SKM-1 (cell line): ENCODE measurements around the gene EBF4.

ENCODE experiments used
- DNase-seq: peaks from one replicate; lab custom pipeline; 2025; ENCODE audit not compliant: unreplicated experiment; lab: John Stamatoyannopoulos, UW

Gene EBF4

DNA sequence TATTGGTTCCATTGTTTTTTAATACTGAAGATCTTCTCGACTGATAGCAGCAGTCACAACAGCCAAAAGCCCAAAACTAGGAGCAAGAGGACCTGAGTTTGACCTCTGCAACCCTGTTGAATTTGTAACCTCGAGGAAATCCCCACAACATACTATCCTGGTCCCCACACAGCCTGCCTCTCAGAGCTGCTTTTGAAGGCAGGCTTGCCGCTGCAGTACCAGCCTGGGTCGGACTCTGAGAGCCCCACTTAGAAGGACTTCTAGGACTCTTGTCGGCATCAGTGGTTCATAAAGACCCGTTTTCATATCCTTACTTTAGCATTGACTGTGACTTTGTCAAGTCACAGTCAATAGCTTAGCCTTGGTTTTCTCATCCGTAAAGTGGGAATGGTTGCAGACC lies 49.3 kb downstream of the EBF4 start:
- DNase-seq: no peak

- DNase-seq: no peak
Measured at GRCh38 chr20:2742431-2742830, 49.9 kb downstream of the EBF4 start.

DNA sequence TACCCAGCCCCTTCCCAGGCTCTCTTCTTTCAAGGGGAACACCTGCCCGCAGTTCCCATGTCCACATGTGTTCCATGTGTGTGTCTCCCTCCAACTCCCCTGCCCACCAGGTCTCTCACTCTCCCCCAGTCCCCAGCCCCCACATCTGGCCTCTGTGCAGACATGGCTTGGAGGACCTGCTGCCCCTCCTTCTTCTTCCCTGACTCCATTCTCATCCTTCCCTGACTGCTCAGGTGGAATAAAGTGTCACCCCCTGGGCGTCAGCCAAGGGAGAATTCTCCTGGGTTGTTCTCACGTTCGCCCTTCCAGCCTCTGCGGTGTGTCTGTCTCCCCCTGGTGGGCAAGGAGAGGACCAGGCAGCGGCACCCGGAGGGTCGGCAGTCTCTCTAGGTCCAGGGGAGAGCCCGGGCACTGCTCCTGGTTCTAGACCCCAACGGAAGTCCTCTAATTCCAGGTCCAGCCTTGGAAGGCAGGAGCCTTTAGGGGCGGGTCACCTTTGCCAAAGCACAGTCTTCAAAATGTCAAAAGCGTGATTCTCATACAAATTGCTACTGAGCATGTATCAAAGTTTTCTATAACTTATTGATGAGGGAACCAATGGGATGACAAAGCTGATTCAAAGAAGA lies 50.5 kb downstream of the EBF4 start:
- peak; percentile 18 for DNase-seq

- DNase-seq: no peak
Measured at GRCh38 chr20:2745060-2745910, 52.7 kb downstream of the EBF4 start.

DNA sequence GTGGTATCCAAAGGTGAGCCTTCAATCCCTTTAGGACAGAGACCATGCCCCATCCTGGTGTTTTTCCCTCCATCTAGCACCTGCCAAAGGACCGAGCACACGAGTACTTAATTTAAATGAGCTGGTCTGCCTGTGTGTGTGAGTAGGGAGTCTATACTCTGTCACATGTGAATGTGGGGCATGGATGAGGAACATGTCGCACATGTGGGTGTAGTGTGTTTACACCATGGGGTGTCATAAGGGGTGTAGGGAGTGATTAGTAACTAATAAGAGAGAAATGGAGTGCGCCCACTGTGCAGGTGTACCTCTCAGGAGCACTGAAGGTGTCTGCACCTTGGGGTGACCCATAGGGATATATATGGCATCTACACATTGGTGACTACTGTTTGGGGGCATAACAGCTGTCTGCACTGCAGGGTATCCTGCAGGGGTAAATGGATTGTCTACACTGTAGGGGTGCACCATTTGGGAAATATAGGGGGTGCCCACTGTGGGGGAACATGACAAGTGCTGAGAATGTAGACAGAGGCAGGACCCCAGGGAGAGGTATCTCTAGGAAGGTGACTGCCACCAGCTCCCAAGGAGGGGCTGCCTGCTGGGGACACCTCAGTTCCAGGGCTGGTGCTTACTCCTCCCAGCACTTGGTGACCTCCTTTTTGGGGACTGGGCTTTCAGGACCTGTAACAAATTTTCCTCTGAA lies 53.5 kb downstream of the EBF4 start:
- DNase-seq: no peak

DNA sequence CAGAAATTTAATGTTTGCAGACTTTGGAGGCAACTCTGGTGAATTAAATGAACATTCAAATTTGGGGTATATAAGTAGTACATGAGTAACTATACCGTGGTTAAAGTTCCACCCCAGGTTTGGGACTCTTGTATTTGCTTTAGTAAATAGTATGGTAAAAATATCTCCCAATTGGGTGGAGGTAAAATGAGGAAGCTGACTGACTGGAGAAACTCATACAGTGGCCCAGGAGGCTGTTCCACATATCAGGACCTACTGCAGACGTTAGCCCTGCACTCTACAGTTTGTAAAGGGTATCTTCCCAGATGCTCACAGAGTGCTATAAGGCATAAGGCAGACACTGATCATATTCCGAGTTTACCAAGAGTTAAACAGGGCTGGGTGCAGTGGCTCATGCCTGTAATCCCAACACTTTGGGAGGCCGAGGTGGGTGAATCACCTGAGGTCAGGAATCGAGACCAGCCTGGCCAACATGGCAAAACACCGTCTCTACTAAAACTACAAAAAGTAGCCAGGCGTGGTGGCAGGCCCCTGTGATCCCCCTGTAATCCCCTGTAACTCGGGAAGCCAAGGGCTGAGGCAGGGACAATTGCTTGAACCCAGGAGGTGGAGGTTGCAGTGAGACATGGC lies 54.2 kb downstream of the EBF4 start:
- DNase-seq: no peak

- DNase-seq: no peak
Measured at GRCh38 chr20:2747676-2748235, 55.2 kb downstream of the EBF4 start.

DNA sequence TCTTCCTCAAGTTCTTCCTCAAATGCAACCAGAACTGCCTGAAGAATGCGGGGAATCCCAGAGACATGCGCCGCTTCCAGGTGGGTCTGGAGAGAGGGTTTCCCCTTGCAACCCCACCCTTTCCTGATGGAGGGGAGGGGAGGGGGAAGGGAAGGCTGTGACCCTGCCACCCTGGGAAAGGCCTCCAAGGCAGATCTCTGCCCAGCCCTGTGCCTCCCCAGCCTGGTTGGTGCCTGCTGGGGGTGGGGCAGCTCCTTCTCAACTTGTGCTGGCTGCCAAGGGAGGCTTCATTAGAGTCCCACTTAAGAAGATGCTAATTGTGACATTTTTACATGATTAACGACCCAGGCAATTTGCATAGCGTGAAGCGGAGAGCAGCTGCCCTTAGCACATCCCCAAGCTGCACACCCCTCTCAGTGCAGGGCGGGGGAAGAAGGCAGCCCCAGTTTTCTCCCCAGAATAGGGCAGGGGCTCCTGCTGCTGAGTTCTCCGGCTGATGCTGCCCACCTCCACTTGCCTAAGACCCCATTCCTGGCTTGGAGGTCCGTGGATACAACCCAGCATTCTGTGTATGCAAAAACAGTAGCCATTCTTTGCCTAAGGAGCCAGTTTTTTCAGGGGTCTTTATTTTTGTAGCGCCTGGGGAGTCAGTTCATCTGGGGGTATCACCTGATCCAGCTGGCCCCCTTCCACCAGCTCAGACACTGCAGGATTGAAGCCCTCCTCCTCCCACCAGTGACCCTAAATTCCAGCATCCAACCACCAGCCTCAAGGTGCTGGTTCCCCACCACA lies 56.2 kb downstream of the EBF4 start:
- no peak for DNase-seq

DNA sequence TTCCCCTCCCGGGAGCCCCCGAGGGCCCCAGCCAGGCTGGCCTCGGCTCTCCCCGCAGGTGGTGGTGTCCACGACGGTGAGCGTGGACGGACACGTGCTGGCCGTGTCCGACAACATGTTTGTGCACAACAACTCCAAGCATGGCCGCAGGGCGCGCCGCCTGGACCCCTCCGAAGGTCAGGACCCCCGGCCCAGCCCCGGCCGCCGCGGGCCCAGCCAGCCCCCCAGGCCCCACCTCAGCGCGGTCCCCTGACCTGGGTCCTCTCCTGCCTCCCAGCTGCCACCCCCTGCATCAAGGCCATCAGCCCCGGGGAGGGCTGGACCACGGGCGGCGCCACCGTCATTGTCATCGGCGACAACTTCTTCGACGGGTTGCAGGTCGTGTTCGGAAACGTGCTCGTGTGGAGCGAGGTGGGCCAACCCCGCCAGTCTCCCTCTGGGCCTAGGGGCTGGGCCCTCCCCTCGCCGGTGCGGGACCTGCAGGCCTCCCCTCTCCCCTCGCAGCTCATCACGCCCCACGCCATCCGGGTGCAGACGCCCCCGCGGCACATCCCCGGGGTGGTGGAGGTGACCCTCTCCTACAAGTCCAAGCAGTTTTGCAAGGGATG lies 56.9 kb downstream of the EBF4 start:
- no peak for DNase-seq

- DNase-seq: no peak
Measured at GRCh38 chr20:2749951-2750490, 57.4 kb downstream of the EBF4 start.

DNA sequence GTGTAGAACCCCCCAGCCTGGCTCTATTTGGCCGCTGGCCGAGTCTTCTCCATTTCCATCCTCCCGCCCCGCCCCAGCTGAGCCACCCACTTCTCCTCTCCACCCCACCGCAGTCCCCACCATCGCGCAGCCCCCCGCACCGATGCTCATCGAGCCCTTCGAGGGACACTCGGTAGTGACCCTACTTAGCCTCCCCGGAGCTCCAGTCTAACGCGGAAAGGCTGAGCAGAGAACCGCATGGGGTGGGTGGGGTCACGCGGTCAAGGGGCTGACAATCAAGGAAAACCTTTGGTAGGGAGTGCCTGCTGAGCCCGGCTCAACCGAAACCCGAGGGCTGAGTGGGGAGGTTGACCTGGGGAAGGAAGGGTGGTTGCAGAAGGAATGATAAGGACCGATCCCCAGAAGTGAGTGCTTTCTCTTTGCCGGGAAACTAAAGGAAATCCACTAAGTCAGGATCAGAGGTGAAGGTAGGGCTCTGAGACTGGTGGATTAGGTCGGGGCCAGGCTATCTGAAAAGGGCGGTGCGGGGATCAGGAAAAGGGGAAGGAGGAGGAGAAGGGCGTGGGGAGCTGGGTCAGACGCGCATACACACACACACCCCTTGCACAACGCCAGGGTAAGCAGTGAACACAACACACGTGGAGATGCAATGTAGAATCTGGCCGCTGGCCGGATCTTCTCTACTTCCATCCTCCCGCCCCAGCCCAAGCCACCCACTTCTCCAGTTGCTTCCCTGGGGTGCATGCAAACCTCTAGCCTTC lies 58.1 kb downstream of the EBF4 start:
- DNase-seq: peak; percentile 32

GRCh38 chr20:2751347-2751877 lies 58.8 kb downstream of the EBF4 start:
- DNase-seq: no peak

DNA sequence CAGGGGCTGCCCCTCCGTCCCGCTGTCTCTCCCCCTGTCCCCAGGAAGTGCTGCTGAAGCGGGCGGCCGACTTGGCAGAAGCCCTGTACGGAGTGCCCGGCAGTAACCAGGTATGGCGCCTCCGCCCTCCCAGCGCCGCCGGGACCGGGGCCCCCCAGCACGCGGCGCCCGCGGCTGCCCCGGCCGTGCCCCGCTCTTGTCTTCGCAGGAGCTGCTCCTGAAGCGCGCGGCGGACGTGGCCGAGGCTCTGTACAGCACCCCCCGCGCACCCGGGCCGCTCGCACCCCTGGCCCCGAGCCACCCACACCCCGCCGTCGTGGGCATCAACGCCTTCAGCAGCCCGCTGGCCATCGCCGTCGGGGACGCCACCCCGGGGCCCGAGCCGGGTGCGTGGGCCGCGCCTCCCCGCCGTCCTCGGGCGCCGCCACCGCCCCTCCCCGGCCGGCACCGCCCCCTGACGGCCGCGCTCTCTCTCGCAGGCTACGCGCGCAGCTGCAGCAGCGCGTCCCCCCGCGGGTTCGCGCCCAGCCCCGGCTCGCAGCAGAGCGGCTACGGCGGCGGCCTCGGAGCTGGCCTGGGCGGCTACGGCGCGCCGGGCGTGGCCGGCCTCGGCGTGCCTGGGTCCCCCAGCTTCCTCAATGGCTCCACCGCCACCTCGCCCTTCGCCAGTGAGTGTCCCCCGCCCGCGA lies 59.4 kb downstream of the EBF4 start:
- DNase-seq: no peak

DNA sequence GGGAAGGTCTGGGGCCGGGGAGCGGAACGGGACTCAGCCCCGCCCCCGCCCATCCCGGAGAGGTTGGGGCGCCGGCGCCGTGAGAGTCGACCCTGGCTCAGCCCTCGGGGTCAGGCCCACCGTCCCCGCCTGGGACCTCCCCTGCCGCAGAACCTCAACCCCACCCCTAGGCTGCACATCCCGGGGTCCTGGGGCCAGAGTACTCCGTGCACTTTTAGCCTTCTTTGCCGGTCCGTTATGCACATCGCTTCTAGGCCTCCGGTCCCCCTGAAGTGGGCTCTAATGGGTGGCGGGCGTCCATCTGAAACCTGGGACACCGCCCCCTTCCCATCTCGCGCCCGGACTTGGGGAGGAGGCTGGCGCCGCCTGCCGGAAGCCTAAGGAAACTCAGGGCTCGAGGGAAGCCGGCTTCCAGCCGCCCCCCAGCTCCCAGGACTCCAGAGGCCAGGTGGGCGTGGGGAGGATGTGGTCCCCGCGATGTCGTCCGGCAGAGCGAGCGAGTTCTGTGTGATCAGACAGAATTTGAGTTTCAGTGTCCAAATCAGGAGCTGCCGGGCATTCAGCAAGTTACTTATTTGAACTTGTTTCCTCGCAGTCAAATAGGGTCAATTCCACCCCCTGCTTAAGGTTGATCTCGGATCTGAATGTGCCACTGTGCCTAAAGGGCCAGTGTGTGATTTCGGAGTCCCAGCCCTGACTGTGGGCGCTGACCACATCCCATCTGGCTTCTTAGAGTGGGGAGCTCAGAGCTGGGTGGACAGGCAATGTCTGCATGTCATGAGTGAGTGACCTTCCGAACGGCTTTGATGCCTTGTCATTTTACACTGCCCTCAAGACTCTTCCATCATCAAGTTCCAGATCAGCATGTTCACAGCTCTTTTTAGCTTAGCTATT lies 60.2 kb downstream of the EBF4 start:
- no peak for DNase-seq

DNA sequence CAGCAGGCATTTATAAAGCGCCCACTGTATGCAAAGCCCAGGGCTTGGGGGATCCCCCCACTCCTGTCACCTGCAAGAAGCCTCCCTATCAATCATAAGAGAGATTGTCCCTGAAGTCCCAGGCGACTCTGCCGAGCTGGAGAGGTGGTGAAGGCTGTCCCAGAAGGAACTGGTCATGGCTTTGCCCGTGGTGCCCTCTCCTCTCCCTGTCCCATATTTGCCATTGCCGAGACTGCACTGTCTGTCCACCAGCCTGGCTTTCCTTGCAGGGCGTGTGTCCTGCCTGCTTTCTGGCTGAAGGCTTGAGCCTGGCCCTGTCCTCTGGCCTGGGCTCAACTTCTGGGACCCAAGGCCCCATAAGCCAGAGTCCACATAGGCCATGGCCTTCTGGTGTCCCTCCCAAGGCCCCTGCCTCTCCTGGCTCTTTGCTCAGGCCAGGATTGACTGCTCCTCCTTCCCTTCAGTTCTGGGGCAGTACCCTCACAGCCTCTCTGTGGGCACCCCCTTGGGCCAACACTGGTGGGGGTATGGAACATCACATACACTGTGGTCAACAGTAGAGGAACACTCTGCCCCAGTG lies 61.0 kb downstream of the EBF4 start:
- no peak for DNase-seq

DNA sequence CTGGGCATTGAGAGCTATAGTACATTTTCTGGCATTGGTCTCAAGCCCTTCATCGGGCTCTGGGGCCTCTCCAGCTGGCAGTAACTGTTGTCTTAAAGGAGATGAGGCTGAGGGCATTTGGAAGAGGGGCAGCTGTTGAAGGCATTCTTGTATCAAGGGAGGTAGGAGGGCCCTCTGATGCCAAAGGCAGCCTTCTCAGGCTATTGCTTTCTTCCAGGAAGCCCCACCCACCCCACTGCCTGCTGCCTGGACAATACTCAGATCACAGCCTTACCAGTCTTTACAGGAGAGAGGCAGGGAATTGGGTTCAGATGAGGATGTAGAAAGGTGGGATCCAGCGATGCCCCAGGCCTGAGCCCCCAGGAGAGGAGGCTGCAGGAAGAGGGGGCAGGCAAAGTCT lies 61.8 kb downstream of the EBF4 start:
- no peak for DNase-seq
